UCSD-AML1 (cell line): ENCODE measurements around the gene ACTN4.

Experiments used
- DNase-seq: peaks from one replicate; lab custom pipeline; 2025; ENCODE audit not compliant: unreplicated experiment; lab: John Stamatoyannopoulos, UW

ACTN4 gene

DNA sequence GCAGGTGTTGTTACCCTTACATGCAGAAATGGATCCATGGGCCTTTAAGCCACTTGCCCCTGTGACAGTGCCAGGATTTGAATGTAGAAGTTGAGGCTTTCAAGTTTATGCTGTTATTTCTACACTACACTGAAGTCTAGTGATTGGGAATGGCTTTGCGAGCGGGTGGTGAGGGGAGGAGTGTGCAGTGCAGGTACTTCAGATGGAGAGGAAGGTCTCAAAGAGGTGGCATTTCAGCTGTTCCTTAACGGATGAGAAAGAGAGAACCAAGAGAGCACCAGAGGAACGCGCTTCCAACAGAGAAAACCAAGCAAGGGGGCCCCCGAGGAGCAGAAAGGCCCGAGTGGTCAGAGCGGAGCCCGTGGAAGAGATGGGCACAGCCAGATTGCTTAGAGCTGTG is 13.3 kb downstream of the ACTN4 start:
- DNase-seq, result no peak

DNA sequence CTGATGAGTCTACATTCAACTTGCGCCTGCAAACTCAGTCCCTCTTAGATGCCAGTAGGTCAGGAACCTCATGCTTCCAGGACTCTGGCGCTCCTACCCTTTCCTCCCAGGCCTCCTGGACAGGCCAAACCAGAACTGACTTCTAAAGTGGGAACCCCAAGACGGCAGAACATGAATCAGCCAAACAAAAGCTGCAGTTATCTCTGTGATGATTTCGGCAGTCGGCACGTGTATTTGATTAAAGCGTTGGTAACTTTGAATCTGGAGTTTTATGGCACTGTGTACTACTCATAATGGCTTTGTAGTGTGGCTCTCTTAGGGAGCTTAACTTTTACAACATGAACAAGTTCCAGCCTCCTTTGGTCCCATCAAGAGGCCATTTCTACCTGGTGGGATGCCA is 13.7 kb downstream of the ACTN4 start:
- no peak for DNase-seq

DNA sequence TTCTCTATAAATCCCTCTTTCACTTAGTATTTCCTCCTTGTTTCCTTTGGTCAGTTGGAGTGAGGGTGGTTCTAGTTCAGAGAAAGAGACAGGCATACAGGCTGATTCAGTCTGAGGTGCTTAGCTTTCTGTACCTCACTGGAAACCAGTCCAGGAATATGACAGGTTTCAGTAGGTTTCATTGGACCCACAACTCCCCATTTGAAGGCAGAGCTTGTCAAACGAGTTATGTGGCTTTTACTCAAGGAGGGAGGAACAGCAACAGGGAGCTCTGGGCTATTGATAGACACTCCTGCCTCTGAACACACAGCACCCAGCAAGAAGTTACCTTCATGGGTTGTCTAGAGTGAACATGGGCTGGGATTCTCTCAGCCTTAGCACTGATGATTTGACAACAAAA is 14.5 kb downstream of the ACTN4 start:
- DNase-seq, result no peak

DNA sequence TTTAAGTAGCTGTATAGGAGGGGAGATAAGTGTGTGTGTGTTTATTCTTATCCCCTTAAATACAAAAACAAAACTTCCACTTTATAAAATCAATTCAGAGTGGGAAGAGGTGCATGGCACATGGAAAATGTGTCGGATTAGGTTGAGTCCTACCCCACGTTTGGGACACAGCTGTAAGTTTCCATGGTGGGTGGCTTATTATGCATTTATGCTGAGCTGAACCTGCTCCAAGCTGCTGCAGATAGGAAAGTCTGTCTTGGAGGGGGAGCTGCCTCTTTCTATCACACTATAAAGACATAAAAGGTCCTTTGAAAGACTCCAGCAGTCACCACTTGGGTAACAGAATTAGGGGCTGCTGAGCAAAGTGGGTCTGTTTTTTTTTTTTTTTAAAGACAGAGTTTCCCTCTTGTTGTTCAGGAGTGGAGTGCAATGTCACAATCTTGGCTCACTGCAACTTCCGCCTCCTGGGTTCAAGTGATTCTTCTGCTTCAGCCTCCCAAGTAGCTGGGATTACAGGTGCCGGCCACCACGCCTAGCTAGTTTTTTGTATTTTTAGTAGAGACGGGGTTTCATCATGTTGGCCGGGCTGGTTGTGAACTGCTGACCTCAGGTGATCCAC is 15.2 kb downstream of the ACTN4 start:
- DNase-seq, result no peak

DNA sequence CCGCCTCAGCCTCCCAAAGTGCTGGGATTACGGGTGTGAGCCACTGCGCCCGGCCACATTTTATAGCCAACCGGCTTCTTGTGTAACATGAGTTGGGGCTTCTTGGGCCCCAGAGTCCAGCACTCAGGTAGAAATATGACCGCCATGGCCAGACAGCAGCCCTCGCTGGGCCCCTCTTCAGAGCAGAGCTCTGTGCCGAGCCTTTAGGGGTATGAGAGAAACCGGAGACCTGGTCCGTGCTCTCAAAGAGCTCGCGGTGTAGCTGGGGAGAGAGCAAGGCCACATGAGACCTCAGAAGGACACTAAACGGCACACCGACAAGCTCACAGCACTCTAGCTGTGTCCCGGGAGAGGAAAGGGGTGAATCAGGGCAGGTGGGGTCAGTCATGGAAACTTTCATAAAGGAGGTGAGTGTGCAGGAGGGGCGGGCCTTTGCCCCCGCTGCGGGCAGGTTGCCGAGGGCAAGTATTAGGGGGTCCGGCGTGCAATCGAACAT is 15.8 kb downstream of the ACTN4 start:
- DNase-seq, result no peak

DNA sequence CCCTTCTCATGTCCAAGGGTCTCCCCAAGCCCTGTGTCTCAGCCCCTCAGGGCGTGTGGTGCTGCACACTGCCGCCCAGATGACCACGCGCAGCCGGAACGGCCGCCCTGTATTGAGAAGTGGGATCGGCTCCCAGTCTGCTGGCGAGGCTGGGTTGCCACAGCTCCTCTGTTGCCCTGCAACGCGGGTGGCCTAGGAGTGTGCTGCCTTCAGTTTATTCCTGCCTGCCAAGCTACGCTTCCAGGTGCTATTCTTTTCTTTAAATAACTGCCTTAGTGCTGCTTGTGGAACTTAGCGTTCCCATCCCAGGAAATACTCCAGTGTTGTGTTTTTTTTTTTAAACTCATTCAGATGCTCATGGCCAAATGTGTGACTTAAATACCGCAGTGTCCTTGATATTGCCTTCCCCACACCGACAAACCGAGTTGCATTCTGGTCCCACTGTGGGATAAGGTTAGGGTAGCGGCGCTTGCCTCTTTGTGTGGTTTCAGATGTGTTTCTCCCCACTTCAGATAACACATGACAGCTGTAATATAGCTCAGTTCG is 16.6 kb downstream of the ACTN4 start:
- DNase-seq, result peak; percentile 68

DNA sequence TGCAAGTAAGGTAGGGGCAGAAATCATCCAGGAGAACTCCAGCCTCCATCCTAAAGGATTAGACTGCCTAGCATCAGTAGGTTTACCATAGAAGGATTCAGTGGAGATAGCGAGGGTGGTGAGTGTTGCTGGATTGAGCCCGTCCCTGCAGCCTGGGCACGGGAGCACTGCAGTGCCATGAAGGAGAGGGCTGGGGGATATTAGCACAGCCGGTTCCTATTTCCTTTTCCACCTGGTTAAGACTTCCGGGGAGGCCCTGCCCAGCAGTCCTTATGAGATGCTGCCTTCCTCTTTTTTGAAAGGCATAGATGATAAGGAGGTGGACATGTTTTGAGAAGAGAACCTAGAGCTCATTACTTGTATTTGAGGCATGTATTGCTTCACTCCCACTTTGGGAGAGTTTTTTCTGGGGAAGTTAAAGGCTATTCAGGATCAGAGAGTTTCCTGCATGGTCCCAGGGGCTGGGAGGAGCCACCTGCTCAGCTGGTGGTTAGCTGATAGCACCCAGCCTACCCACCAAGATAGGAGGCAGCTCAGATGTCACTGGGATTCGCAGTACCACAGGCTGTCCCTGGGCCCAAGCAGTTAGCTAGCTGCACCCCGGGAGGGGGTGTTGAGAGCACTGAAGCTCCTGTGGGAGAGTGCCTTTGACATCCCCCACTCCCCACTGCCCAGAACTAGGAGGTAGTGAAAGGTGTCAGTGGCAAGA is 17.2 kb downstream of the ACTN4 start:
- DNase-seq, result peak; percentile 73

DNA sequence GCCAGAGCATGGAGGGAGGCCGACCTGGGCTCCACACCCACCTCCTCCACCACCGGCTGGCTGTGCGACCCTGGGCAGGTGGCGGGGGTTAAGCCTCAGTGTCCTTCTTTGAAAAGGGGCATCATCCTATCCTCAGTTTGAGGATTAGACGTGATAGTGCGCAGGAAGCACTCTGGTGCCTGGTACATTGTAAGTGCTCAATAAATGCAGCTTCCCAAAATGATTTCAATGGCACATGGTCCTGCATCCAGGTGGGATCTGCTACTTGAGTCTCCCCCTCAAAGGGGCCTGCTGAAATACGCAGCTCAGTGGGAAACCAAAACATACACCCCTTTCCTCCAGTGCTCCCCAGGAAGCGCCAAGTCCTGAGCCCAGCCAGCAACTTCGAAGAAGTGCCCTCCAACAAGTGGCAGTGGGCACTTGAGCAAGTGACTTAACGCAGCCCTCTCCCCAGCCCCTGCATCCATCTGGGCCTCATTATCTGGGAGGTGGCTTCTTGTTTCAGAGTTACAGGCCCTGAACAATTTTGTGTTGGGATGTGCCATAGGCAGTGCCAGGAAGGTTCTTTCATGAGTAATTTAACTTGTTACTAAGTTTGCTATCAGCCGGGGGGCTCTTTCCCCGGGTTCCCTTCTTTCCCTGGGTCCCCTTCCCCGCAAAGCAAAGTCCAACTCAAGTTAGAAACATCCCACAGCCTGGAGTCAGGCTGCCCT is 17.9 kb downstream of the ACTN4 start:
- no peak for DNase-seq

DNA sequence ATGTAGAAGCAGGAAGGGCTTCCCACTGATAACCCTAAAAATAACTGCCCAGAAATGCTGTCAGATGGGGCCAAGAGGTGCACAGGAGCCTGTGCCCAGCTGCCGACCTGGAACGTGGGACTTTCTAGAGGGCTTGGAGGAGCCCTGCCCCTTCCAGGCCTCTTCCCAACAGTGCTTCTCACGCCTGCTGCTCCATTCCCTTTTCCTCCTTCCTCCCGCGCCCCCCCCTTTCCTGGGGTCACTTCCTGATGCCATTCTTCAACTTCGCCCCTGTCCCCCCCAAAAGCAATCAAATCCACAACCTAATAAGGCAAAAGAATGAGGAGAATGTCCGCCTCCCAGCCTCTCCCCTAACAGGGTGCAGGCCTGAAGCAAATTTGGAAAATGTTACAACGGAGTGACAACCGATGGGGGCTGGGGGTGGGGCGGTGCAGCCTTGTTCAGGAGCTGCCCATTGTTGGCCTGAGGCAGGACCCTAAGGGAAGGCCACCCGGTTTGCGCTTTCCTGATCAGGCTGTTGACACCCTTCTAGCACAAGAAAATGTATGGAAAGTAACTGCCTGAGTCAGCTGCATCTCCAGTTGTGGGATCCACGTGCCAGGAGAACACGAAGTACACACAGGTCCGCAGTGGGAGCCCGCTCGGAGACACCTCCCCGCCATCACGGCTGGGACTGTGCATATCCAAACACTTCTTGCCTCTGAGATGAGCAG is 18.7 kb downstream of the ACTN4 start:
- no peak for DNase-seq

DNA sequence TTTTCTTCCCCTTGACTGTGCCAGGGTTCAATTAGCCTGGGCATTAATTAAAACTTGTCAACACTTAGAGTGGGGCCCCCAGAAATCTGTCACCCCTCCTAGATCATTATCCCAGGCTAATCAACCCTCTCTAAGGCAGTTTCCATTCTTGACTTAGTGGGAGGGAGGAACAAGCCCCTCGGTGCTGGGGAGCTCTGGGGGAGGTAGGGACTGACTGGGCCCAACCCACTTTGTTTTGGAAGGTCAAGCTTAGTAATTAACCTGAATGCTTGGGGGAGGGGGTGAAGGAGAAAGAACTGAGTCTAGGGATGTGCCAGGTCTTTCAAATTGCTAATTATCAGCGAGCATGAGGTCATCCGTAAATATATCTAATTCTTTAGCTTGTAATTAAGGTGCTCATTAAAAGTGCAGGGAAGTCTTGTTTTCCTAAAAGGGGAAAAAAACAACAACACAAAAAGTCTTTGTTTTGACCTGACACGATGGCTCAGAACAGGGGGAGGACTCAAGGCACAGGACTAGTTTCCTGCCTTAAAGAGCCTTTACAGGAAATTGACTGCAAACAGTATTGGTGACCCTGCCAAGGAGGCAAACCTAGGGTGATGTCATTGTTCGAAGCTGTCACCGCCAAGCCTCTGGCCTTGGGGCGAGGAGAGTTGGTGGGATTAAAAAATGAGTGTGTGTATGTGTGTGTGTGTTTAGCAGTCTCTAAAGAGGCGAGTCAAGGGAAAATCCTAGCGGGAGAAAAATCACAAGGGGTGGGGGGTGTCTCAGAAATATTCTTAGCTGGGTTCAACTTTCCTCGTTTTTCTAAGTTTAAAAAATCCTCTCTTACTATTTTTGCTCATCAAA is 19.4 kb downstream of the ACTN4 start:
- DNase-seq, result peak; percentile 40

DNA sequence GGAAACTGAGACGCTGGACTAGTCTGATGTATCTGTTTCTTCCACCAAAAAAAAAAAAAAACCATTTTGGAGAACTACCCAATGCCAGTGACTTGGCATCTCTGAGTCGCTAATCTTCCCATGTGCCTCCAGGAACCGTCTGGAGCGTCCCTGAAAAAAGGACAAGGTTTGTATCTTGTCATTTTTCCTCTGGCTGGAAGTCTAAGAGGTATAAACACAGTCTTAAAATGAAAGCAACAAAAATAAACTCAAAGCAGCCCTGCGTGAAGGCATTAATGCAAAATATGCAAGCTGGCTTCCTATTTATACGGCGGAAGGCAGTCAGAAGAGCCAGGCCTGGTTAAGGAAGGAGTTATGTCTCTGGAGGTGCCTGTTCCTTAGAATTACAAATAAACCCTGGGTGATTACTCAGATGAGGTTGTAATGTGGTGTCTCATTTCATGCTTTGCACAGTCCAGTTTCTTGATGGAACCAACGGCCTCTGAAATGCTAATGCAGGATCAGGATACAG is 20.3 kb downstream of the ACTN4 start:
- DNase-seq, result no peak

DNA sequence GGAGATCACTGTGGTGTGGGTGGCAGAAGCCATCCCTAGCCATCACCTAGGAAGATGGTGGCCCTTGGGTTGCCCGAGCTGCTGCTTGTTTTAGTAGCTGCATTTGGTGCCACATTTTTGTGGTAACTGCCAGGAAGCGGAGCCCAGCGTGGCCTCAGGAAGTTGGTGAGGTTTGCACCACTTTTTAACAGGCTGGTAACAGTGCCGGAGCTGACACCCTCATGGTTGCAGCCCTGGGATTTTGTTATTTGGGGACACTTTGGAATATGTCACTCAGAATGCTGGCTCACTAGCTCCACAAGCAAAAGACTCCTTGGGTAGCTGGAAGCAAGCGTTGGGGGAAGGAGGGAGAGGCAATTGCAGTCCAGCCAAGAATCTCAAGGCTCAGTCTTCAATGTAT is 22.1 kb downstream of the ACTN4 start:
- DNase-seq, result peak; percentile 70

DNA sequence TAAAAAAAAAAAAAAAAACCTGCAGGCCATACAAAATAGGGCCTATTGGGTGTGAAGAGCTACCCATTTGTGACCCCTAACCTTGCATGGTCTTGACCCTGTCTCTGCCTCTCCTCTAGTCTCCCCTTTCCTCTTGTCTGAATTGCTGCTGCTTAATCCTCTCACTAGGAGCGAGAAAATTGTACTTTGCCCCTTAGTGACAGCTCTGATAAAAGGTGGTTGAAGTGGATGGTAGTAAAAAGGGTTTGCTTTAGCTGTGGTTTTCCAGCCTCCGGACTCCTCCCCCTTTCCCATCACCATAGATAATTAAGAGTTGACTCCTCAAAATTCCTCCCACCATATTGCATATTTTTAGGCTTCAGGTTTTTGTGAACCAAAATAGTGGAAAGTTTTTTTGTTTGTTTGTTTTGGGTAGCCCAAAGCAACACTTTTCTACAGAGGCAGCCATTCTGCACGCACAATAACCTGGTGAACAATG is 23.5 kb downstream of the ACTN4 start:
- no peak for DNase-seq

DNA sequence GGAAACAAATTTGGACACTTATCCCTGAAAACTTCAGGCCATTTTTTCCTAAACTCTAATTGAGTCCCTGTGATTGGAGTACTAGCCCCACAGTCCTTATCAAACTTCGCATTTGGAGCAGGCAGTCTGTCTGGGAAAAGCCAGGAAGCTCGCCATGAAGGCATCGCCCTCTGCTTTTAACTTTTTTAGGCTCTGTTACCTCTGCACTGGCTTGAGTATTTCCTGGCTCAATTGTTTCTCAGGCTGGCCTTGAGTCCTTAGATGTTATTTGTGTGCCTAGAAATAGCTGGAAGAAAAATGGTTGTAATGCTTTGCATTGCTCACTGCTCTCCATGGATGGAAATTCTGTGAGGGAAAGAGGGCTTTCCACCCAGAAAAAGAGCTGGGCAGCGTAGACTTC is 24.2 kb downstream of the ACTN4 start:
- DNase-seq, result no peak

DNA sequence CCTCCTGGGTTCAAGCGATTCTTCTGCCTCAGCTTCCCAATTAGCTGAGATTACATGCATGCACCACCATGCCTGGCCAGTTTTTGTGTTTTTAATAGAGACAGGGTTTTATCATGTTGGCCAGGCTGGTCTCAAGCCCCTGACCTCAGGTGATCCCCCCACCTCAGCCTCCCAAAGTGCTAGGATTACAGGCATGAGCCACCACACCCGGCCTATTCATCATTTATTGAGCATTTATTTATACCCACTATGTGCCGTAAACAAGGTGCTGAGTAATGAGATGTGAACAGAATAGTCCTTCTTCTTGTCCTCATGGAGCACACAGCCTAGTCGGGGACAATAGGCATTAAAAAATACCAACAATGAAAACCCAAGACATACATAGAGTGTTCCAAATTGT is 25.6 kb downstream of the ACTN4 start:
- no peak for DNase-seq

DNA sequence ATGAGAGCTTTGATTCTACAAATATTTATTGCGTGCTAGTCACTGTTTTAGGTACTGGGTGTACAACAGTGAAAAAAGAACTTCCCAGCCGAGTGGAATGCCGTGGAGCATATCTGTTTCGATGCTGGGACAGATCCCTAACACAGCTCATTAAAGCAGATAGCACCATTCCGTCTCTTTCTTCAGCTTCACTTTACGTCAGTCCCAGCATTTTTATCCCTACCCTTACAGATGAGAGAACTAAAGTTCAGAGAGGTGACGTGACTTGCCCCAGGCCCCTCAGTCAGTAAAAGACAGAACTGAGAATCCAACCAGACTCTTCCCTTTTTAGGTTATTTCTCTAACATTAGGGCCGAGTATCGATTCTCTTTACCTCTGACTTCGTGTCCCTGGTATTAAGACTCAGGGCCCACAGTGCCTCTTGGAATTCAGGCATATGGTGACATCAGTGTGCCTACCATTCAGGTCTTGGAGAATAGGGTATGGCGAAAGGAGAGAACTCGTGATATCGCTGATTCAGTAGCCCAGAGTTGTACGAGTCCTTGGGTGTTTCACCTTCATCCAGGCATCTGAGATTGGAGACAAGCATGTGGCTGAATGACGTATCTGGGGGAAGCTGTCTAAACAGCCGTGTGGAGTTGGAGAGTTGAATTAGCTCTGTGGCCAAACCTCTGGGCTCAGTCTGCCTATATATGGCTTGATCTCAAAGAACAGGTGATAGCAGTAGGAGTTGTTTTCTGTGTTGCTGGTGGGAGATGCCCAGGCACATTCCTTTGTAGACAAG is 27.1 kb downstream of the ACTN4 start:
- no peak for DNase-seq

DNA sequence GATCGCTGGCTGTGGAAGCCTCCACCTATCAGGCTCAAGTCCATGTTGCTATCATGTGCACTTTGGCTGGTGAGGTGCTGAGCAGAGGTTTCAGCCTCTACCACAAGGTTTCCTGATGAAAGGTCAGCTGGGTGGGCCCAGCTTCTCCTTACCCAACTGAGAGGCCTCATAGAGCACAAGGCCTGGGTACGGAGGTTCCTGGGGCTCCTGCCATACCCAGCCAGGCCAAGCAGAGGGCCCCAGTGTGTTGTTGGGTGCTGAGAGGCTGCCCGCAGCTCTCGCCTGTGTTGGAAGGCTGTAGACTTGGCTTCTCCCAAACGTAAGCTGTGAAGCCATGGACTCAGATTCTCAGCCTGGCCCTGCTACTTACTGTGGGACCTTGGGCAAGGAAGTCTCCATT is 28.2 kb downstream of the ACTN4 start:
- DNase-seq, result peak; percentile 60

DNA sequence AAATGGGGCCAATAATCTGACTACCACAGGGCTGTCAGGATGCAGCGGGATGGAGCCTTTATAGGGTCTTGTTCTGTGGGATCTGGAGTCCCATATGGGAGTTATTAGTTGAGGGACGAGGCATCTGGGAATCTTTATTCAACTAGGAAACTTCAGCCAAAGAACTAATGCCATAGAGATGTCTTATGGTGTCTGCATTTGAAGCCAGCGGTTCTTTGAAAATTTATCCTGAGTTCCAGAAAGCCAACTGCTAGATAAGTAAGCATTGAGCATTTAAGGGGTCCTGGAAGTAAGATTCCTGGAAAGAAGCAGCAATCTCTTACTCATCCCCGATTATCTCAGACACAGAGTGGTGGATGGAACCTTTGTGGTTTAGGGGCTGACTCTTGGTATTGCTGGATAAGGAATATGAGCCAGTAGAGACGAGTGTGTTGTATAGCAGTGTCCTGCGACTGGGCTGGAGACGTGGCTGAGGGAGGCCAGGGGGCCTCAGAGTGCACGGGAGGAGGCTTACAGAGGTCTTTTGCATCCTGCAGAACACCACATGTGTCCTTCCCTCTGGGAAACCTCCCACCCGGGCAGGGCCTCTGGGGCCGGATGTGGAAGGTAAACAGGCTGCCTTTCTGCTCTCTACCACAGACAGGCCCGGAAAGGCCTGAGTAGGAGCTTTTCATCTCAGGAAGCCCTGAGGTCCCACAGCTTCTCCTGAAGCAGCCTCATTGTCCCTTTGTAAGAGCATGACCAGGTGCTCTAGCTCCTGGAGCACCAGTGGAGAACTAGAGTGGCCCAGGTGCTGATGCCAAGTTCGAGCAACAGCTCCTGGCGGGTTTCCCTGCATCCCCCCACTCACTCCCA is 28.8 kb downstream of the ACTN4 start:
- peak; percentile 83 for DNase-seq
